GM23338 (cell line): Measurements from ENCODE around the gene NDUFB5. TPM values are rescaled to one million over a fixed set of nuclear protein-coding genes. Genes with fewer than 3 reads are reported as not detected.

Source experiments
- ATAC-seq: fragments of 200-7000 bp; cut with Tn5 transposase; 3 replicates; pipeline ENCODE4 v1.9.1; 2020
- DNase-seq: peaks from one replicate; pipeline ENCODE4 v3.0.0-alpha.2; 2015; ENCODE audit warnings: low spot score
- H2AFZ ChIP-seq: fragments of 200-600 bp; sonication (generic); 2 replicates; pipeline ENCODE4 v1.8.0; 2016; ENCODE audit warnings: antibody characterized with exemption, mild to moderate bottlenecking, moderate library complexity
- H3F3A ChIP-seq: fragments of 200-600 bp; sonication (generic); replicated peaks from 2 replicates; pipeline ENCODE4 v1.8.0; 2017; ENCODE audit warnings: antibody characterized with exemption, mixed run types, low read depth
- H3K27ac ChIP-seq: fragments of 200-600 bp; sonication (generic); 2 replicates; pipeline ENCODE4 v1.6.1; 2016; ENCODE audit warnings: low read depth
- H3K27me3 ChIP-seq: fragments of 200-600 bp; sonication (generic); 2 replicates; pipeline ENCODE4 v1.8.0; 2016; ENCODE audit warnings: mild to moderate bottlenecking, mixed run types, moderate library complexity; ENCODE audit not compliant: insufficient read depth
- H3K36me3 ChIP-seq: fragments of 200-600 bp; sonication (generic); 2 replicates; pipeline ENCODE4 v1.8.0; 2016; ENCODE audit warnings: mild to moderate bottlenecking; ENCODE audit not compliant: insufficient read depth
- H3K4me1 ChIP-seq: fragments of 200-600 bp; sonication (generic); 2 replicates; pipeline ENCODE4 v1.8.0; 2016; ENCODE audit warnings: mild to moderate bottlenecking, moderate library complexity; ENCODE audit not compliant: insufficient read depth
- H3K4me2 ChIP-seq: fragments of 200-600 bp; sonication (generic); 2 replicates; pipeline ENCODE4 v1.7.1; 2017; ENCODE audit warnings: mixed run types
- H3K4me3 ChIP-seq: fragments of 200-600 bp; sonication (generic); 2 replicates; pipeline ENCODE4 v1.6.1; 2016; ENCODE audit warnings: mixed run types
- H3K79me2 ChIP-seq: fragments of 200-600 bp; sonication (generic); replicated peaks from 2 replicates; pipeline ENCODE4 v1.8.0; 2017; ENCODE audit warnings: mild to moderate bottlenecking; ENCODE audit not compliant: insufficient read depth
- H3K9me2 ChIP-seq: fragments of 200-600 bp; sonication (generic); 2 replicates; pipeline ENCODE4 v1.8.0; 2017; ENCODE audit not compliant: insufficient read depth
- H4K20me1 ChIP-seq: fragments of 200-600 bp; sonication (generic); replicated peaks from 2 replicates; pipeline ENCODE4 v1.8.0; 2017; ENCODE audit warnings: mild to moderate bottlenecking; ENCODE audit not compliant: insufficient read depth
- H3K27ac Mint-ChIP-seq: 2 replicates; pipeline ENCODE4 v1.8.0; 2020; ENCODE audit warnings: inconsistent platforms, mild to moderate bottlenecking, moderate library complexity, mixed read lengths
- H3K27me3 Mint-ChIP-seq: 3 replicates; pipeline ENCODE4 v1.8.0; 2022; ENCODE audit warnings: low read depth, mild to moderate bottlenecking, moderate library complexity, mixed read lengths, inconsistent platforms; ENCODE audit not compliant: insufficient read depth, poor library complexity
- H3K36me3 Mint-ChIP-seq: 3 replicates; pipeline ENCODE4 v1.8.0; 2021; ENCODE audit warnings: low read depth, mild to moderate bottlenecking, inconsistent platforms, moderate library complexity, mixed read lengths
- H3K4me1 Mint-ChIP-seq: 3 replicates; pipeline ENCODE4 v1.8.0; 2020; ENCODE audit warnings: mild to moderate bottlenecking, inconsistent platforms, mixed read lengths
- H3K4me3 Mint-ChIP-seq: 3 replicates; pipeline ENCODE4 v1.8.0; 2021; ENCODE audit warnings: moderate library complexity, mild to moderate bottlenecking, inconsistent platforms, mixed read lengths
- H3K9me3 Mint-ChIP-seq: 3 replicates; pipeline ENCODE4 v1.8.0; 2020; ENCODE audit warnings: moderate library complexity, mild to moderate bottlenecking, inconsistent platforms, mixed read lengths
- EZH2 ChIP-seq: fragments of 200-600 bp; sonication (generic); IDR thresholded peaks from one replicate; pipeline ENCODE4 v1.8.0; 2017; ENCODE audit warnings: antibody characterized with exemption, mild to moderate bottlenecking, low read depth; ENCODE audit not compliant: unreplicated experiment
- polyA plus RNA-seq: library from polyadenylated mRNA; unstranded; fragments of >200 nt; fragmentation: Nextera tagmentation; extraction: Ambion mirVana; gene quantifications from 2 replicates; pipeline ENCODE4 v1.2.1, GENCODE V29; 2016
- total RNA-seq: library from RNA; depleted of rRNA; stranded (reverse); fragments of >200 nt; shearing (Covaris generic); gene quantifications from 2 replicates; pipeline ENCODE4 v1.2.3, GENCODE V29; 2014
- TF ChIP-seq, protein P1 (sequence below): fragments of 250-450 bp; sonication (Bioruptor Pico); IDR thresholded peaks from 2 replicates; pipeline ENCODE4 v1.5.0; 2020; ENCODE audit warnings: mild to moderate bottlenecking, moderate library complexity
- TF ChIP-seq, protein P2 (sequence below): IDR thresholded peaks from one replicate; pipeline ENCODE4 v1.6.1; 2018; ENCODE audit warnings: antibody characterized with exemption; ENCODE audit not compliant: unreplicated experiment

NDUFB5 gene
- total and polyA plus RNA-seq, 2 experiments from 2014 or later, result 65.4 to 113 TPM

DNA sequence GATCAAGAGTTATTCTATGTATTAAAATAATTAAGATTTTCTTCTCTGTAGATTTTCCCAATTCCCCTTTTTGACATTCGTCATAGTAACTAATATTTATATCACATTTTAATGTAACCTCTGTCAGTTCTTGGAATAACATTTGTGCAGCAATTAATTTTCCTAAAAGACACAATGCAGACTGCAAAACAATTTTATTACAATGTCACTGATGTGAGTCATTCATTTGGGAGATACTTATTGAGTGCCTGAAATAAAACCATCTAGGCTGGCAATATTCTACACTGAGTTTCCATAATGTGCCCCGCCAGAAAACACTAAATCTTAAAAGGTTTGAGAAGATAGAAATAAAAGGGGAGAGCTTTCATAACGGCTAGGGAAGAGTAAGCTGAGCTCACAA lies 41.6 kb downstream of the NDUFB5 start (continued):
- TF ChIP-seq, protein P1, sequence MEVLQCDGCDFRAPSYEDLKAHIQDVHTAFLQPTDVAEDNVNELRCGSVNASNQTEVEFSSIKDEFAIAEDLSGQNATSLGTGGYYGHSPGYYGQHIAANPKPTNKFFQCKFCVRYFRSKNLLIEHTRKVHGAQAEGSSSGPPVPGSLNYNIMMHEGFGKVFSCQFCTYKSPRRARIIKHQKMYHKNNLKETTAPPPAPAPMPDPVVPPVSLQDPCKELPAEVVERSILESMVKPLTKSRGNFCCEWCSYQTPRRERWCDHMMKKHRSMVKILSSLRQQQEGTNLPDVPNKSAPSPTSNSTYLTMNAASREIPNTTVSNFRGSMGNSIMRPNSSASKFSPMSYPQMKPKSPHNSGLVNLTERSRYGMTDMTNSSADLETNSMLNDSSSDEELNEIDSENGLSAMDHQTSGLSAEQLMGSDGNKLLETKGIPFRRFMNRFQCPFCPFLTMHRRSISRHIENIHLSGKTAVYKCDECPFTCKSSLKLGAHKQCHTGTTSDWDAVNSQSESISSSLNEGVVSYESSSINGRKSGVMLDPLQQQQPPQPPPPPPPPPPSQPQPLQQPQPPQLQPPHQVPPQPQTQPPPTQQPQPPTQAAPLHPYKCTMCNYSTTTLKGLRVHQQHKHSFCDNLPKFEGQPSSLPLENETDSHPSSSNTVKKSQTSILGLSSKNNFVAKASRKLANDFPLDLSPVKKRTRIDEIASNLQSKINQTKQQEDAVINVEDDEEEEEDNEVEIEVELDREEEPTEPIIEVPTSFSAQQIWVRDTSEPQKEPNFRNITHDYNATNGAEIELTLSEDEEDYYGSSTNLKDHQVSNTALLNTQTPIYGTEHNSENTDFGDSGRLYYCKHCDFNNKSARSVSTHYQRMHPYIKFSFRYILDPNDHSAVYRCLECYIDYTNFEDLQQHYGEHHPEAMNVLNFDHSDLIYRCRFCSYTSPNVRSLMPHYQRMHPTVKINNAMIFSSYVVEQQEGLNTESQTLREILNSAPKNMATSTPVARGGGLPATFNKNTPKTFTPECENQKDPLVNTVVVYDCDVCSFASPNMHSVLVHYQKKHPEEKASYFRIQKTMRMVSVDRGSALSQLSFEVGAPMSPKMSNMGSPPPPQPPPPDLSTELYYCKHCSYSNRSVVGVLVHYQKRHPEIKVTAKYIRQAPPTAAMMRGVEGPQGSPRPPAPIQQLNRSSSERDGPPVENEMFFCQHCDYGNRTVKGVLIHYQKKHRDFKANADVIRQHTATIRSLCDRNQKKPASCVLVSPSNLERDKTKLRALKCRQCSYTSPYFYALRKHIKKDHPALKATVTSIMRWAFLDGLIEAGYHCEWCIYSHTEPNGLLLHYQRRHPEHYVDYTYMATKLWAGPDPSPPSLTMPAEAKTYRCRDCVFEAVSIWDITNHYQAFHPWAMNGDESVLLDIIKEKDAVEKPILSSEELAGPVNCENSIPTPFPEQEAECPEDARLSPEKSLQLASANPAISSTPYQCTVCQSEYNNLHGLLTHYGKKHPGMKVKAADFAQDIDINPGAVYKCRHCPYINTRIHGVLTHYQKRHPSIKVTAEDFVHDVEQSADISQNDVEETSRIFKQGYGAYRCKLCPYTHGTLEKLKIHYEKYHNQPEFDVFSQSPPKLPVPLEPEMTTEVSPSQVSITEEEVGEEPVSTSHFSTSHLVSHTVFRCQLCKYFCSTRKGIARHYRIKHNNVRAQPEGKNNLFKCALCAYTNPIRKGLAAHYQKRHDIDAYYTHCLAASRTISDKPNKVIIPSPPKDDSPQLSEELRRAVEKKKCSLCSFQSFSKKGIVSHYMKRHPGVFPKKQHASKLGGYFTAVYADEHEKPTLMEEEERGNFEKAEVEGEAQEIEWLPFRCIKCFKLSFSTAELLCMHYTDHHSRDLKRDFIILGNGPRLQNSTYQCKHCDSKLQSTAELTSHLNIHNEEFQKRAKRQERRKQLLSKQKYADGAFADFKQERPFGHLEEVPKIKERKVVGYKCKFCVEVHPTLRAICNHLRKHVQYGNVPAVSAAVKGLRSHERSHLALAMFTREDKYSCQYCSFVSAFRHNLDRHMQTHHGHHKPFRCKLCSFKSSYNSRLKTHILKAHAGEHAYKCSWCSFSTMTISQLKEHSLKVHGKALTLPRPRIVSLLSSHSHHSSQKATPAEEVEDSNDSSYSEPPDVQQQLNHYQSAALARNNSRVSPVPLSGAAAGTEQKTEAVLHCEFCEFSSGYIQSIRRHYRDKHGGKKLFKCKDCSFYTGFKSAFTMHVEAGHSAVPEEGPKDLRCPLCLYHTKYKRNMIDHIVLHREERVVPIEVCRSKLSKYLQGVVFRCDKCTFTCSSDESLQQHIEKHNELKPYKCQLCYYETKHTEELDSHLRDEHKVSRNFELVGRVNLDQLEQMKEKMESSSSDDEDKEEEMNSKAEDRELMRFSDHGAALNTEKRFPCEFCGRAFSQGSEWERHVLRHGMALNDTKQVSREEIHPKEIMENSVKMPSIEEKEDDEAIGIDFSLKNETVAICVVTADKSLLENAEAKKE (CRISPR knock-in tag), result no peak

DNA sequence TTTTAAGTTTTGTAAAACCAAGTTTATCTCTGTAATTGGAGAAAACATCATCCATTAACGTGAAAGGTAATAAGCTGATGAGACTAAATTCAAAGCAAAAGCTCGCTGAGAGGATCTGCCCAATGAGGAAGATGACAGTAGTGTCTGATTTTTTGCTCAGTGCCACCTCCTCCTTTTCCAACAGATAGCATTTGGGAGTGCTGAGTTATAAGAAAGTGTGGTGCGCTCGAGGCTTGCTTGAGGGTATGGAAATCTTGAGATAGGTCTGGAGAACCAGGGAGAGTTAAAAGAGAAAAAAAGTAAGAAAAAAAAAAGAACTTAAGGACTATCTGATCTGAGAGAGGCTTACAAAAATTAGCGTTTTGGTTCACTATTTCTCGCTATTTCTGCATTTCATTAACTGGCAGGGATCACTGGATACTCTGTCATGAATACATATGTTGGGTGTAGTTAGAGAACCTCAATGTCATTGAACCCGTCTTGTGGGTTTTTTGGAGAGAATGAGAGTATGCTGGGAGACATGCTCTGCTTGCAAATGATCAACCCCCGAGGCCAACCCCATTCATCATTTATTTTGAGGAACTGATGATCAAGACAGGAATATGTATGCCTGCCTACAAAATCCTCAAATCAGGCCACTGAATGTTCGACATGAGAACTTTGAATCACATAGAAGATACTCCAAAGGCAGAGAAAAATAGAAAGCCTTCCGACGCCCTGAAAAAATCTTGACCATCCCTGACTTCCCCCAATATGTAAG lies 47.3 kb downstream of the NDUFB5 start:
- Mint-ChIP-seq H3K9me3 (peaks cover 5% of the 10 kb centered on the region; the same call in 1 of the 3 replicates), H3K4me3 (peak overlapping the region; percentile 94), H3K4me1 (peaks cover 22% of the 10 kb centered on the region), H3K36me3 (peaks cover 4% of the 10 kb centered on the region), H3K27me3 (peaks cover 16% of the 10 kb centered on the region), H3K27ac (peak overlapping the region; percentile 89)
- H3K79me2 ChIP-seq, result peaks cover 33% of the 10 kb centered on the region
- DNase-seq (no peak), ATAC-seq (no peak)
- TF ChIP-seq, protein P2, sequence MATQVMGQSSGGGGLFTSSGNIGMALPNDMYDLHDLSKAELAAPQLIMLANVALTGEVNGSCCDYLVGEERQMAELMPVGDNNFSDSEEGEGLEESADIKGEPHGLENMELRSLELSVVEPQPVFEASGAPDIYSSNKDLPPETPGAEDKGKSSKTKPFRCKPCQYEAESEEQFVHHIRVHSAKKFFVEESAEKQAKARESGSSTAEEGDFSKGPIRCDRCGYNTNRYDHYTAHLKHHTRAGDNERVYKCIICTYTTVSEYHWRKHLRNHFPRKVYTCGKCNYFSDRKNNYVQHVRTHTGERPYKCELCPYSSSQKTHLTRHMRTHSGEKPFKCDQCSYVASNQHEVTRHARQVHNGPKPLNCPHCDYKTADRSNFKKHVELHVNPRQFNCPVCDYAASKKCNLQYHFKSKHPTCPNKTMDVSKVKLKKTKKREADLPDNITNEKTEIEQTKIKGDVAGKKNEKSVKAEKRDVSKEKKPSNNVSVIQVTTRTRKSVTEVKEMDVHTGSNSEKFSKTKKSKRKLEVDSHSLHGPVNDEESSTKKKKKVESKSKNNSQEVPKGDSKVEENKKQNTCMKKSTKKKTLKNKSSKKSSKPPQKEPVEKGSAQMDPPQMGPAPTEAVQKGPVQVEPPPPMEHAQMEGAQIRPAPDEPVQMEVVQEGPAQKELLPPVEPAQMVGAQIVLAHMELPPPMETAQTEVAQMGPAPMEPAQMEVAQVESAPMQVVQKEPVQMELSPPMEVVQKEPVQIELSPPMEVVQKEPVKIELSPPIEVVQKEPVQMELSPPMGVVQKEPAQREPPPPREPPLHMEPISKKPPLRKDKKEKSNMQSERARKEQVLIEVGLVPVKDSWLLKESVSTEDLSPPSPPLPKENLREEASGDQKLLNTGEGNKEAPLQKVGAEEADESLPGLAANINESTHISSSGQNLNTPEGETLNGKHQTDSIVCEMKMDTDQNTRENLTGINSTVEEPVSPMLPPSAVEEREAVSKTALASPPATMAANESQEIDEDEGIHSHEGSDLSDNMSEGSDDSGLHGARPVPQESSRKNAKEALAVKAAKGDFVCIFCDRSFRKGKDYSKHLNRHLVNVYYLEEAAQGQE, result no peak
- TF ChIP-seq EZH2, result no peak
- H3K27me3 ChIP-seq, result peaks cover 13% of the 10 kb centered on the region
- peak overlapping the region; percentile 83; the same call in 1 of the 2 replicates for H2AFZ ChIP-seq
- H3K9me2 ChIP-seq, result no peaks in the 10 kb centered on the region
- peaks cover 13% of the 10 kb centered on the region for H4K20me1 ChIP-seq
- peak overlapping the region; percentile 64 for H3K4me2 ChIP-seq
- no peaks in the 10 kb centered on the region for H3K36me3 ChIP-seq
- H3K4me3 ChIP-seq, result peak overlapping the region; percentile 95
- H3F3A ChIP-seq, result no peaks in the 10 kb centered on the region; the same call in 1 of the 2 replicates
- no peak overlapping the region for H3K27ac ChIP-seq
- H3K4me1 ChIP-seq, result peaks cover 15% of the 10 kb centered on the region
